ENCODE results near the gene MMP17. TPM values are rescaled to one million over a fixed set of nuclear protein-coding genes. Genes with fewer than 3 reads are reported as not detected.

MMP17 gene
- total RNA-seq, 3 donors from 2014 or later, result 2.9 to 18.6 (median 4.7) TPM

DNA sequence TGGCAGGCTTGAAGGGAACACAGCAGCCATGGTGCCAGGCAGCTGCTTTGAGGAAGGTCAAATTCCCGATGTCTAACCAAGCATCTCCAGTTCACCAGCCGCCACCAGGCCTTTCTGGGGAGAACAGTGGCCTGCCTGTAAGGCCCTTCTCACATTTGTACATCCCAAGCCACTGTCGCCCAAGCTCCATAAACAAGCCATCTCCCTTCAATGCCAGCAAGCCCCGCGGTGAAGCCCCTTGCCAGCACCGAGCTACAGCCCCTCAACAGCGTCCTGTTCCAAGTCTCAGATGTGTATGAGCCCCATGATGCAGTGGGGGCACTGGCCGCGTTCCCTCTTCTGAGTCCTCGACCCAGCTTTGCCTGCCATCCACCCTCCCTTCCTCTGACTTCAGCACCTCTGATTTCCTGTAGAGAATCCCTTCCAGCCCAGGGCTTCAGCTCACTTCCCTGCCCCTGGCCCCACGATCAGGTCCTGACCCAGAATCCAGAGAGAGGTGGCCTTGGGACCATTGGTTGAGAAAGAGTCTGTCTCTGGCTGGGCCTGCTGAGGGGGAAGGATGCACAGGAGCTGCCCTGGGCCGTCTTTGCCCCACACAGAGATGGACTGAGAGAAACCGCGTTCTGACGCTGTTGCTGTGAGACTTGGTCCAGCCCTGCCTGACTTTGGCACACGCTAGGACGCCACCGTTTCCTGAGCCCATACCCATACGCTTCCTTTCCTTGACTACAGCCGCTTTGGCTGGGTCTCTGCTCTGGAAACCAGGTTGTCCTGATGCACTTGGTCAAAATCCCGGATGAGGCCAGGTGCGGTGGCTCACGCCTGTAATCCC lies 1.9 kb upstream of the MMP17 start:
- no peaks in the 10 kb centered on the region for H3K27me3 ChIP-seq
- no peak overlapping the region for H3K4me3 ChIP-seq
- DNase-seq (ENCODE audit: low spot score in 2 of 2), result no peak
- TF ChIP-seq POLR2A (IDR thresholded peaks at IDR 0.05), result no peak
- TF ChIP-seq, protein P1, sequence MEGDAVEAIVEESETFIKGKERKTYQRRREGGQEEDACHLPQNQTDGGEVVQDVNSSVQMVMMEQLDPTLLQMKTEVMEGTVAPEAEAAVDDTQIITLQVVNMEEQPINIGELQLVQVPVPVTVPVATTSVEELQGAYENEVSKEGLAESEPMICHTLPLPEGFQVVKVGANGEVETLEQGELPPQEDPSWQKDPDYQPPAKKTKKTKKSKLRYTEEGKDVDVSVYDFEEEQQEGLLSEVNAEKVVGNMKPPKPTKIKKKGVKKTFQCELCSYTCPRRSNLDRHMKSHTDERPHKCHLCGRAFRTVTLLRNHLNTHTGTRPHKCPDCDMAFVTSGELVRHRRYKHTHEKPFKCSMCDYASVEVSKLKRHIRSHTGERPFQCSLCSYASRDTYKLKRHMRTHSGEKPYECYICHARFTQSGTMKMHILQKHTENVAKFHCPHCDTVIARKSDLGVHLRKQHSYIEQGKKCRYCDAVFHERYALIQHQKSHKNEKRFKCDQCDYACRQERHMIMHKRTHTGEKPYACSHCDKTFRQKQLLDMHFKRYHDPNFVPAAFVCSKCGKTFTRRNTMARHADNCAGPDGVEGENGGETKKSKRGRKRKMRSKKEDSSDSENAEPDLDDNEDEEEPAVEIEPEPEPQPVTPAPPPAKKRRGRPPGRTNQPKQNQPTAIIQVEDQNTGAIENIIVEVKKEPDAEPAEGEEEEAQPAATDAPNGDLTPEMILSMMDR (IDR thresholded peaks at IDR 0.05), result no peak
- TF ChIP-seq POLR2AphosphoS5 (IDR thresholded peaks at IDR 0.05), result no peak
- H3K9me3 ChIP-seq, result peaks cover 0 to 4% of the 10 kb centered on the region in 2 donors
- H3K27ac ChIP-seq, result no peak overlapping the region
- H3K36me3 ChIP-seq, result no peaks in the 10 kb centered on the region
- H3K4me1 ChIP-seq, result peaks cover 10 to 16% of the 10 kb centered on the region in 2 donors
- intact Hi-C loops (cut with DNase I; ENCODE audit: low total_unique reads), result no loop called here

- peaks cover 0 to 4% of the 10 kb centered on the region in 2 donors for H3K9me3 ChIP-seq
- no peak for DNase-seq (ENCODE audit: low spot score in 2 of 2)
- intact Hi-C loops (cut with DNase I; ENCODE audit: low total_unique reads), result no loop called here
- peaks cover 10 to 16% of the 10 kb centered on the region in 2 donors for H3K4me1 ChIP-seq
- no peaks in the 10 kb centered on the region for H3K27me3 ChIP-seq
- TF ChIP-seq POLR2AphosphoS5 (IDR thresholded peaks at IDR 0.05) (no peak), POLR2A (IDR thresholded peaks at IDR 0.05) (no peak)
- TF ChIP-seq, protein P1 (IDR thresholded peaks at IDR 0.05), result no peak
- no peaks in the 10 kb centered on the region for H3K36me3 ChIP-seq
- peak overlapping the region; percentile 56 to 83 (median 59) for H3K4me3 ChIP-seq
- peak overlapping the region in 1 of 2 donors; percentile 91 for H3K27ac ChIP-seq
Observed at GRCh38 chr12:131828671-131829355, 620 bp downstream of the MMP17 start.

GRCh38 chr12:131829356-131829747 lies 1.2 kb downstream of the MMP17 start:
- Histone ChIP-seq H3K4me1 (peaks cover 10 to 16% of the 10 kb centered on the region in 2 donors), H3K27me3 (no peaks in the 10 kb centered on the region)

DNA sequence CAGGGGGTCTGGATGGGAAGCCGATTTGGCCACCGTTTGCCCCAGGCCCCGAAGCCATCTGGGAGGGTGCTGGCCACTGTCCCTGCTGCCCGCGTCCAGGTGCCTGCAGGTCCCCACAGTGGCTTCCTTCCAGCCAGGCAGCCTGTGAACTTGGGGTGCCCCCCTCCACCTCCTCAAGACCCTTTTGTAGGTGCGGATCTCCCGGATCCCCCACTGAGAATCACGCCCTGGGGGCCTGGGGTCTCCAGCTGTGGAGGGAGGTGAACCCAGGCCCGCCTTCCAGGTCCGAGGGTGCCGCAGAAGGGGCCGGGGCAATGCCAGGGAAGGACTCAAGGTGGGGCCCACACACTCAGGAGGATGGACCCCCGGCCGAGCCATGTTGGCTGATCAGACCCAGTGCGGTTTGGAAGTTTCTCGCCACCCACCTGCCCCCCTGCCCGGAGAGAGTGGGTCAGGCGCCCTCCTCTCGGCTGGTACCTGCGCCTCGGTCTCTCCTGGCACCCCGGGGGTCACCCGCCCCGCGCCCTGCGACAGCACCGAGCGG lies 1.7 kb downstream of the MMP17 start:
- Histone ChIP-seq H3K36me3 (no peaks in the 10 kb centered on the region), H3K4me3 (peak overlapping the region; percentile 56 to 83 (median 59)), H3K9me3 (no peaks in the 10 kb centered on the region), H3K27me3 (no peaks in the 10 kb centered on the region), H3K4me1 (peaks cover 10 to 15% of the 10 kb centered on the region in 2 donors), H3K27ac (peak overlapping the region; percentile 54 to 91)
- no peak for DNase-seq (ENCODE audit: low spot score in 2 of 2)
- TF ChIP-seq POLR2AphosphoS5 (IDR thresholded peaks at IDR 0.05) (no peak), POLR2A (IDR thresholded peaks at IDR 0.05) (no peak)
- TF ChIP-seq, protein P1 (IDR thresholded peaks at IDR 0.05), result no peak
- intact Hi-C loops (cut with DNase I; ENCODE audit: low total_unique reads), result no loop called here

More at GRCh38 chr12:131829356-131829747, 1.2 kb downstream of the MMP17 start:
- Histone ChIP-seq H3K27ac (peak overlapping the region in 1 of 2 donors; percentile 91), H3K9me3 (peaks cover 0 to 2% of the 10 kb centered on the region in 2 donors), H3K4me3 (peak overlapping the region; percentile 56 to 83 (median 59)), H3K36me3 (no peaks in the 10 kb centered on the region)
- DNase-seq (ENCODE audit: low spot score in 2 of 2), result no peak
- TF ChIP-seq, protein P1 (IDR thresholded peaks at IDR 0.05), result no peak
- no peak for TF ChIP-seq POLR2AphosphoS5 (IDR thresholded peaks at IDR 0.05)
- TF ChIP-seq POLR2A (IDR thresholded peaks at IDR 0.05), result no peak
- intact Hi-C loops (cut with DNase I; ENCODE audit: low total_unique reads), result no loop called here

Data from breast epithelium (tissue), 4 donors.